H9 (cell line): ENCODE measurements around the gene GJB4. TPM values are rescaled to one million over a fixed set of nuclear protein-coding genes. Genes with fewer than 3 reads are reported as not detected.

Source experiments
- DNase-seq: peaks from one replicate; pipeline ENCODE4 v3.0.0-alpha.2; 2017
- H2AFZ ChIP-seq: one replicate; pipeline ENCODE4 v1.6.1; 2013; ENCODE audit warnings: mild to moderate bottlenecking, low read length, control low read depth, moderate library complexity
- H2AK5ac ChIP-seq: 2 replicates; pipeline ENCODE4 v1.6.1; 2013; ENCODE audit warnings: low read length, control low read depth, mixed read lengths; ENCODE audit not compliant: insufficient read length
- H2BK120ac ChIP-seq: one replicate; pipeline ENCODE4 v1.6.1; 2013; ENCODE audit warnings: low read depth, mild to moderate bottlenecking, low read length, control low read depth, inconsistent platforms; ENCODE audit not compliant: poor library complexity, severe bottlenecking
- H2BK12ac ChIP-seq: 2 replicates; pipeline ENCODE4 v1.6.1; 2013; ENCODE audit warnings: low read length, control low read depth, mixed read lengths, low read depth; ENCODE audit not compliant: insufficient read length
- H2BK15ac ChIP-seq: 2 replicates; pipeline ENCODE4 v1.6.1; 2013; ENCODE audit warnings: low read depth, low read length, control low read depth
- H2BK20ac ChIP-seq: one replicate; pipeline ENCODE4 v1.6.1; 2013; ENCODE audit warnings: low read depth, mild to moderate bottlenecking, low read length, control low read depth, inconsistent platforms; ENCODE audit not compliant: poor library complexity, severe bottlenecking
- H2BK5ac ChIP-seq: 2 replicates; pipeline ENCODE4 v1.6.1; 2013; ENCODE audit warnings: low read length, control low read depth, mixed read lengths; ENCODE audit not compliant: insufficient read length
- H3K14ac ChIP-seq: 2 replicates; pipeline ENCODE4 v1.6.1; 2013; ENCODE audit warnings: low read length, control low read depth; ENCODE audit not compliant: insufficient read depth
- H3K18ac ChIP-seq: 2 replicates; pipeline ENCODE4 v1.6.1; 2013; ENCODE audit warnings: low read depth, mild to moderate bottlenecking, mixed read lengths, low read length, control low read depth; ENCODE audit not compliant: insufficient read length
- H3K23ac ChIP-seq: 2 replicates; pipeline ENCODE4 v1.6.1; 2013; ENCODE audit warnings: low read length, control low read depth, mixed read lengths, low read depth; ENCODE audit not compliant: insufficient read length
- H3K23me2 ChIP-seq: 2 replicates; pipeline ENCODE4 v1.6.1; 2013; ENCODE audit warnings: low read depth, mild to moderate bottlenecking, mixed read lengths, low read length, control low read depth; ENCODE audit not compliant: insufficient read length, poor library complexity, severe bottlenecking
- H3K27ac ChIP-seq: 2 replicates; pipeline ENCODE4 v1.5.1; 2013; ENCODE audit warnings: low read length, control low read depth, mixed read lengths, low read depth; ENCODE audit not compliant: insufficient read length
- H3K27me3 ChIP-seq: 2 replicates; pipeline ENCODE4 v1.6.1; 2013; ENCODE audit warnings: low read length, control low read depth, inconsistent platforms; ENCODE audit not compliant: insufficient read depth
- H3K4ac ChIP-seq: 2 replicates; pipeline ENCODE4 v1.6.1; 2013; ENCODE audit warnings: low read depth, mild to moderate bottlenecking, control low read depth, inconsistent platforms, low read length, moderate library complexity
- H3K4me1 ChIP-seq: 2 replicates; pipeline ENCODE4 v1.6.1; 2013; ENCODE audit warnings: low read length, control low read depth, inconsistent platforms; ENCODE audit not compliant: insufficient read depth
- H3K4me2 ChIP-seq: 2 replicates; pipeline ENCODE4 v1.6.1; 2013; ENCODE audit warnings: low read length, control low read depth, mixed read lengths; ENCODE audit not compliant: insufficient read length, insufficient read depth
- H3K56ac ChIP-seq: 2 replicates; pipeline ENCODE4 v1.6.1; 2013; ENCODE audit warnings: low read depth, mild to moderate bottlenecking, mixed read lengths, low read length, control low read depth; ENCODE audit not compliant: insufficient read length
- H3K79me1 ChIP-seq: 2 replicates; pipeline ENCODE4 v1.6.1; 2013; ENCODE audit warnings: low read depth, mild to moderate bottlenecking, moderate library complexity, low read length, control low read depth, inconsistent platforms; ENCODE audit not compliant: insufficient read depth, poor library complexity, severe bottlenecking
- H3K79me2 ChIP-seq: 2 replicates; pipeline ENCODE4 v1.6.1; 2013; ENCODE audit warnings: low read length, control low read depth, inconsistent platforms; ENCODE audit not compliant: insufficient read depth
- H3K9ac ChIP-seq: 2 replicates; pipeline ENCODE4 v1.6.1; 2013; ENCODE audit warnings: low read length, control low read depth, mixed read lengths; ENCODE audit not compliant: insufficient read length; ENCODE audit errors: extremely low read depth
- H3K9me3 ChIP-seq: one replicate; pipeline ENCODE4 v1.6.1; 2013; ENCODE audit warnings: low read depth, low read length, inconsistent platforms; ENCODE audit not compliant: control insufficient read depth
- H3T11ph ChIP-seq: one replicate; pipeline ENCODE4 v1.6.1; 2013; ENCODE audit warnings: mild to moderate bottlenecking, low read length, control low read depth, inconsistent platforms
- H4K20me1 ChIP-seq: one replicate; pipeline ENCODE4 v1.6.1; 2013; ENCODE audit not compliant: control insufficient read depth, insufficient read length, insufficient read depth
- H4K5ac ChIP-seq: 2 replicates; pipeline ENCODE4 v1.6.1; 2013; ENCODE audit warnings: low read depth, mild to moderate bottlenecking, mixed read lengths, low read length, control low read depth; ENCODE audit not compliant: insufficient read length
- H4K8ac ChIP-seq: replicated peaks from 2 replicates; pipeline ENCODE4 v1.6.1; 2013; ENCODE audit warnings: low read length, control low read depth, mixed read lengths, low read depth; ENCODE audit not compliant: insufficient read length
- H4K91ac ChIP-seq: 2 replicates; pipeline ENCODE4 v1.6.1; 2013; ENCODE audit warnings: low read depth, mild to moderate bottlenecking, moderate library complexity, mixed read lengths, low read length, control low read depth; ENCODE audit not compliant: insufficient read length
- H3K27ac Mint-ChIP-seq, 3 experiments: 2 replicates in 2 of 3; 3 replicates in 1 of 3; pipeline ENCODE4 v1.8.0; 2020 to 2021; ENCODE audit warnings: mixed read lengths in 3 of 3, mild to moderate bottlenecking in 1 of 3, moderate library complexity in 1 of 3
- H3K27me3 Mint-ChIP-seq: 2 replicates; pipeline ENCODE4 v1.8.0; 2021; ENCODE audit warnings: low read depth, mild to moderate bottlenecking, moderate library complexity, mixed read lengths
- H3K36me3 Mint-ChIP-seq, 3 experiments: 2 replicates in 2 of 3; 3 replicates in 1 of 3; pipeline ENCODE4 v1.8.0; 2020 to 2021; ENCODE audit warnings: low read depth in 3 of 3, mixed read lengths in 3 of 3; ENCODE audit not compliant: insufficient read depth in 1 of 3
- H3K4me1 Mint-ChIP-seq, 2 experiments: 2 replicates each; pipeline ENCODE4 v1.8.0; 2020; ENCODE audit warnings: mixed read lengths in 2 of 2
- H3K4me3 Mint-ChIP-seq, 2 experiments: 2 replicates in 1 of 2; 3 replicates in 1 of 2; pipeline ENCODE4 v1.8.0; 2020 to 2021; ENCODE audit warnings: mild to moderate bottlenecking in 2 of 2, mixed read lengths in 2 of 2, moderate library complexity in 1 of 2
- H3K9me3 Mint-ChIP-seq, 2 experiments: 2 replicates in 1 of 2; 3 replicates in 1 of 2; pipeline ENCODE4 v1.8.0; 2020; ENCODE audit warnings: mild to moderate bottlenecking in 2 of 2, mixed read lengths in 2 of 2, moderate library complexity in 1 of 2
- CTCF ChIP-seq: fragments of 200-600 bp; sonication (generic); conservative IDR thresholded peaks from 3 replicates; pipeline ENCODE4 v1.8.0; 2021; ENCODE audit warnings: antibody characterized with exemption, mild to moderate bottlenecking
- WGBS: extraction: QIAGEN DNeasy Blood & Tissue Kit; methylation state at CpG from one replicate; pipeline ENCODE4 v1.1.7; 2013; ENCODE audit warnings: missing lambda C conversion rate, low lambda C conversion rate, mixed read lengths; ENCODE audit not compliant: insufficient read length; ENCODE audit errors: extremely low coverage; 5-methylcytosine and 5-hydroxymethylcytosine counted together
- total RNA-seq: library from RNA; stranded (reverse); gene quantifications from 2 replicates; pipeline ENCODE4 v1.2.1, GENCODE V29; 2021

Gene GJB4
- total RNA-seq, 1 experiment from 2014 or later: not detected

GRCh38 chr1:34747638-34747941 is 11.9 kb upstream of the GJB4 start:
- no CpG with 5 or more reads among the region's 6 CpGs for WGBS
- peaks cover 18 to 20% of the 10 kb centered on the region in 2 experiments for H3K4me1 Mint-ChIP-seq

More at GRCh38 chr1:34747638-34747941, 11.9 kb upstream of the GJB4 start:
- H3K23ac ChIP-seq: no peak overlapping the region
- Mint-ChIP-seq H3K36me3 (no peaks in the 10 kb centered on the region; a peak in 1 of 7 replicates), H3K27me3 (peaks cover 15% of the 10 kb centered on the region), H3K27ac (no peak overlapping the region), H3K4me3 (no peak overlapping the region), H3K9me3 (no peaks in the 10 kb centered on the region; a peak in 1 of 5 replicates)
- H2AFZ ChIP-seq: no peak overlapping the region
- H4K20me1 ChIP-seq: no peaks in the 10 kb centered on the region
- no peaks in the 10 kb centered on the region; the same call in 1 of the 2 replicates for H3K27me3 ChIP-seq
- no peak overlapping the region for H2BK15ac ChIP-seq
- no peak overlapping the region for H3K56ac ChIP-seq
- H2BK5ac ChIP-seq: no peak overlapping the region
- no peak overlapping the region for H3K14ac ChIP-seq
- H2BK120ac ChIP-seq: no peak overlapping the region
- H2BK20ac ChIP-seq: no peak overlapping the region
- H4K8ac ChIP-seq: no peak overlapping the region
- H3K23me2 ChIP-seq: no peaks in the 10 kb centered on the region
- H3K27ac ChIP-seq: no peak overlapping the region
- no peak overlapping the region for H2AK5ac ChIP-seq
- no peaks in the 10 kb centered on the region for H3K9me3 ChIP-seq
- H3K9ac ChIP-seq: no peak overlapping the region
- no peak overlapping the region for H4K91ac ChIP-seq
- no peaks in the 10 kb centered on the region for H3K79me2 ChIP-seq
- no peaks in the 10 kb centered on the region; the same call in 1 of the 2 replicates for H3K4me1 ChIP-seq
- no peak for DNase-seq
- H3T11ph ChIP-seq: no peak overlapping the region
- no peak overlapping the region for H3K4me2 ChIP-seq
- H4K5ac ChIP-seq: no peak overlapping the region
- no peak overlapping the region for H3K4ac ChIP-seq
- no peaks in the 10 kb centered on the region for H3K79me1 ChIP-seq
- no peak overlapping the region for H2BK12ac ChIP-seq
- TF ChIP-seq CTCF: no peak
- no peak overlapping the region for H3K18ac ChIP-seq
